Measurements from ENCODE around the gene PTCD1. TPM values are rescaled to one million over a fixed set of nuclear protein-coding genes. Genes with fewer than 3 reads are reported as not detected.

The PTCD1 gene
- total RNA-seq, 2 experiments from 2014 or later = 3.5 to 5.1 TPM

DNA sequence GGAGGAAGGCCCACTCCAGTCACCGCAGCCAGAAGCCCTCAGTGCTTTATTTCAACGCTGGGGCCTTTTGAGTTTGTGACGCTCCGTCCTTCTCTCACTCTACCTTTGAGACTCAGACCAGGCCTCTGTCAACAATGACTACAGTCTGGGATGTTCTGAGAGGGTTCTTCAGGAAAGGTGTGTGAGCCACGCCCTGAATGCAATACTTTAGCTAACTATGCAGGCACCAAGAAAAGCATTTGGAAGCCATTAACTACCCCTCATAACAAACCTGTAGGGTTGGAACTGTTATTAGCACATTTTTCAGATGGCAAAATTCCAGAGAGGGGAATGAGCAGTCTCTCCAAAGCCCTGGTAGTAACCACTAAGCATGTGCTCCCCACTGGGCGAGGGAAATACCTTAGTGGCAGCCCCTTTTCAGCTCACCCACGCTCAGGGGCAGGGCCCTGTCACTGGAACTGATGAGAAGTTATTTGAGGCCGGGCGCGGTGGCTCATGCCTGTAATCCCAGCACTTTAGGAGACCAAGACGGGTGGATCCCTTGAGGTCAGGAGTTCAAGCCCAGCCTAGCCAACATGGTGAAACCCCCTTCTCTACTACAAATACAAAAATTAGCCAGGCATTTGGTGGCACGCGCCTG lies 69.7 kb downstream of the PTCD1 start:
- CTCF ChIA-PET = interaction anchor here (0.6 kb wide), 1 partner anchor 539 kb away, joined by 3 read pairs; no protein-coding TSS in a partner anchor
- Mint-ChIP-seq H3K27me3 (ENCODE audit: low read depth) (no peaks in the 10 kb centered on the region), H3K4me1 (ENCODE audit: low read depth) (no peaks in the 10 kb centered on the region), H3K36me3 (ENCODE audit: low read depth) (peaks cover 14% of the 10 kb centered on the region), H3K9me3 (no peaks in the 10 kb centered on the region), H3K4me3 (no peak overlapping the region), H3K27ac (no peak overlapping the region)
- intact Hi-C loops (cut with micrococcal nuclease) = no loop called here
- no peak for DNase-seq

Other genes starting within 250 kb of the PTCD1 start
- gene KPNA7, start 230.7 kb downstream of the PTCD1 start, total RNA-seq = under 1 TPM in 1 of 2 experiments, not detected in 1; 0.12 TPM
- gene MYH16, start 166.0 kb downstream of the PTCD1 start, total RNA-seq = not detected
- 10 to 100 TPM; 41.5 to 47.7 TPM for gene ARPC1A, start 112.9 kb downstream of the PTCD1 start, total RNA-seq
- gene ARPC1B, start 64.1 kb downstream of the PTCD1 start, total RNA-seq = 100 to 1,000 TPM; 334 to 345 TPM
- gene PDAP1, start 30.2 kb downstream of the PTCD1 start, total RNA-seq = 100 to 1,000 TPM; 169 to 194 TPM
- gene BUD31, start 29.8 kb downstream of the PTCD1 start, total RNA-seq = 100 to 1,000 TPM; 160 to 176 TPM
- gene CPSF4, start 145 bp upstream of the PTCD1 start, total RNA-seq = 10 to 100 TPM; 70.6 to 73.5 TPM
- gene ATP5MF, start 27.4 kb upstream of the PTCD1 start, total RNA-seq = 100 to 1,000 TPM; 423 to 441 TPM
- 1 to 10 TPM; 8.0 to 9.8 TPM for gene ZNF789, start 34.1 kb upstream of the PTCD1 start, total RNA-seq
- 10 to 100 TPM; 26.5 to 26.6 TPM for gene ZNF394, start 61.5 kb upstream of the PTCD1 start, total RNA-seq
- gene ZKSCAN5, start 65.9 kb upstream of the PTCD1 start, total RNA-seq = 1 to 10 TPM; 7.2 to 8.0 TPM
- 1 to 10 TPM; 3.3 to 3.8 TPM for gene FAM200A, start 113.3 kb upstream of the PTCD1 start, total RNA-seq
- gene ZNF655, start 119.8 kb upstream of the PTCD1 start, total RNA-seq = 10 to 100 TPM; 35.8 to 39.6 TPM
- 1 to 10 TPM in 1 of 2 experiments, under 1 TPM in 1; 0.98 to 1.7 TPM for gene TMEM225B, start 159.5 kb upstream of the PTCD1 start, total RNA-seq
- 10 to 100 TPM; 20.7 to 22.3 TPM for gene ZSCAN25, start 178.1 kb upstream of the PTCD1 start, total RNA-seq
- gene CYP3A5, start 241.2 kb upstream of the PTCD1 start, total RNA-seq = under 1 TPM; 0.86 TPM